ENCODE results near the gene FBXO34. TPM values are rescaled to one million over a fixed set of nuclear protein-coding genes. Genes with fewer than 3 reads are reported as not detected.

The FBXO34 gene
- total and polyA plus RNA-seq, 9 of the 15 experiments (the other 6 are each of a cell fraction or from before 2014, with no cell fraction given): 6.3 to 24.9 (median 16.2) TPM

GRCh38 chr14:55352201-55352600, 81.0 kb downstream of the FBXO34 start:
- intact Hi-C loops (cut with micrococcal nuclease): no loop called here
- 95% methylated on average over 8 of the region's 9 CpGs for WGBS (ENCODE audit: insufficient coverage, low coverage, missing lambda C conversion rate)
- no peak overlapping the region for H3K4me3 ChIP-seq
- FAIRE-seq: no peak
- in situ Hi-C loops (cut with MboI): no loop called here
- DNase-seq (ENCODE audit: extremely low read depth in 1 of 4, low spot score in 3 of 4): no peak
- ChIA-PET POLR2A (no interaction called here), CTCF (ENCODE audit: low intra/inter-chr PET ratio) (no interaction called here)
- no peaks in the 10 kb centered on the region for H4K20me1 ChIP-seq (replicated peaks; ENCODE audit: control insufficient read depth, insufficient read depth, low read length)
- H3K27ac ChIP-seq (ENCODE audit: extremely low read depth, low read depth, low read length): no peak overlapping the region
- H3K36me3 ChIP-seq (ENCODE audit: control insufficient read depth, insufficient read depth, low read length): peaks cover 45% of the 10 kb centered on the region
- H3K9ac ChIP-seq (ENCODE audit: insufficient read depth in 1 of 2, low read depth in 2 of 2, low read length in 2 of 2): no peak overlapping the region
- H3K9me1 ChIP-seq (ENCODE audit: control insufficient read depth, insufficient read depth, low read length): no peaks in the 10 kb centered on the region
- BruUV-seq (replicated peaks): no TSS peak
- H3K79me2 ChIP-seq (ENCODE audit: control insufficient read depth, insufficient read depth, low read length): peaks cover 14% of the 10 kb centered on the region; the same call in 1 of the 3 replicates
- H3K27me3 ChIP-seq (ENCODE audit: control insufficient read depth in 2 of 2, insufficient read depth in 2 of 2, low read length in 2 of 2): no peaks in the 10 kb centered on the region
- no peak overlapping the region for H2AFZ ChIP-seq (ENCODE audit: low read depth, low read length)
- peaks cover 0 to 6% of the 10 kb centered on the region in 2 experiments; a peak in 2 of 5 replicates for H3K4me1 ChIP-seq (replicated peaks in 1 of 2; ENCODE audit: control insufficient read depth in 2 of 2, insufficient read depth in 2 of 2, low read length in 2 of 2)
- no peak for ATAC-seq
- no peaks in the 10 kb centered on the region for H3K9me3 ChIP-seq (replicated peaks; ENCODE audit: control insufficient read depth, insufficient read depth, low read depth, low read length)
- H3K4me2 ChIP-seq (ENCODE audit: insufficient read depth, low read length): no peak overlapping the region
- no peak for TF ChIP-seq MYNN (IDR thresholded peaks at IDR 0.05)
- no peak for TF ChIP-seq MYNN (CRISPR knock-in tag; IDR thresholded peaks at IDR 0.05)
- TF ChIP-seq TCF7 (IDR thresholded peaks at IDR 0.05; ENCODE audit: borderline replicate concordance): no peak
- TF ChIP-seq SAP30 (IDR thresholded peaks at IDR 0.05; ENCODE audit: borderline replicate concordance, insufficient read depth, low read depth, low read length, poor library complexity, severe bottlenecking): no peak
- no peak for TF ChIP-seq CUX1 (CRISPR knock-in tag; IDR thresholded peaks at IDR 0.05)
- no peak for TF ChIP-seq GTF2E2 (tag; IDR thresholded peaks at IDR 0.05)
- TF ChIP-seq KAT7 (CRISPR knock-in tag; IDR thresholded peaks at IDR 0.05; ENCODE audit: borderline replicate concordance): no peak
- no peak for TF ChIP-seq GABPA (tag; conservative IDR thresholded peaks at IDR 0.05; ENCODE audit: low read depth)
- no peak for TF ChIP-seq ZSCAN32 (CRISPR knock-in tag; IDR thresholded peaks at IDR 0.05)
- TF ChIP-seq MEIS2 (IDR thresholded peaks at IDR 0.05; ENCODE audit: partially characterized antibody): no peak
- TF ChIP-seq RBM17 (IDR thresholded peaks at IDR 0.05; ENCODE audit: borderline replicate concordance, low read depth, low read length): no peak
- no peak for TF ChIP-seq RREB1 (CRISPR knock-in tag; IDR thresholded peaks at IDR 0.05)
- no peak for TF ChIP-seq FOXK2 (conservative IDR thresholded peaks at IDR 0.05 in 1 of 2, IDR thresholded peaks at IDR 0.05 in 1 of 2; ENCODE audit: low read depth in 2 of 2)
